K562 (cell line): ENCODE measurements around the gene PPP1R10. TPM values are rescaled to one million over a fixed set of nuclear protein-coding genes. Genes with fewer than 3 reads are reported as not detected.
A peak's percentile ranks its signal among the peaks of the same experiment; 100 is the strongest.

Source experiments
- CBFA2T3 ChIP-seq: fragments of 450-650 bp; IDR thresholded peaks from 2 replicates; pipeline ENCODE4 v1.6.1; 2017
- CBFB ChIP-seq: sonication (generic); formaldehyde crosslinking; IDR thresholded peaks from 2 replicates; pipeline ENCODE4 v1.4.0; 2020; ENCODE audit warnings: mild to moderate bottlenecking, missing genetic modification reagents
- CREM ChIP-seq: IDR thresholded peaks from 2 replicates; pipeline ENCODE4 v1.6.1; 2014; ENCODE audit warnings: antibody characterized with exemption, low read depth
- FOSL1 ChIP-seq: fragments of 200-800 bp; sonication (Bioruptor generic); conservative IDR thresholded peaks from 2 replicates; pipeline ENCODE4 v1.6.1; 2016; ENCODE audit warnings: missing genetic modification characterization, missing compliant biosample characterization
- FOXA3 ChIP-seq, 2 experiments: fragments of 450-650 bp in 1 of 2; sonication (generic) in 1 of 2; formaldehyde crosslinking; IDR thresholded peaks in 1 of 2; conservative IDR thresholded peaks in 1 of 2; 2 replicates each; pipeline versions ENCODE4 v1.4.0 to v1.8.0; 2020 to 2022; ENCODE audit warnings: mild to moderate bottlenecking in 2 of 2, missing genetic modification reagents in 1 of 2
- GATAD2A ChIP-seq: fragments of 450-650 bp; IDR thresholded peaks from 2 replicates; pipeline ENCODE4 v1.6.1; 2017
- HNRNPK ChIP-seq: fragments of 200-400 bp; formaldehyde crosslinking; IDR thresholded peaks from one replicate; pipeline ENCODE4 v1.6.1; 2018; ENCODE audit warnings: mild to moderate bottlenecking, low read depth, low read length; ENCODE audit not compliant: poor library complexity, severe bottlenecking
- LARP7 ChIP-seq: fragments of 450-650 bp; IDR thresholded peaks from 2 replicates; pipeline ENCODE4 v1.6.1; 2016
- MAZ ChIP-seq, 2 experiments: fragments of 450-650 bp in 1 of 2; sonication (generic) in 1 of 2; formaldehyde crosslinking; IDR thresholded peaks in 1 of 2; conservative IDR thresholded peaks in 1 of 2; 2 replicates each; pipeline versions ENCODE4 v1.4.0 to v1.5.0; 2020; ENCODE audit warnings: mild to moderate bottlenecking in 1 of 2, missing genetic modification reagents in 1 of 2
- MCM2 ChIP-seq: fragments of 450-650 bp; IDR thresholded peaks from 2 replicates; pipeline ENCODE4 v1.6.1; 2017; ENCODE audit warnings: low read depth, mild to moderate bottlenecking
- PCBP1 ChIP-seq: fragments of 200-400 bp; formaldehyde crosslinking; IDR thresholded peaks from 2 replicates; pipeline ENCODE4 v1.6.1; 2018; ENCODE audit warnings: mild to moderate bottlenecking, low read depth, low read length; ENCODE audit not compliant: poor library complexity, severe bottlenecking
- POLR2AphosphoS2 ChIP-seq: IDR thresholded peaks from 2 replicates; pipeline ENCODE4 v1.6.1; 2012; ENCODE audit warnings: low read length, improper control_type of control experiment
- SMARCE1 ChIP-seq: fragments of 450-650 bp; IDR thresholded peaks from 2 replicates; pipeline ENCODE4 v1.7.1; 2016; ENCODE audit warnings: mild to moderate bottlenecking
- SNIP1 ChIP-seq: fragments of 450-650 bp; IDR thresholded peaks from 2 replicates; pipeline ENCODE4 v1.7.1; 2017; ENCODE audit warnings: low read depth, mild to moderate bottlenecking
- TARDBP ChIP-seq: fragments of 450-650 bp; IDR thresholded peaks from 2 replicates; pipeline ENCODE4 v1.6.1; 2016
- TEAD4 ChIP-seq, 2 experiments: sonication (generic) in 1 of 2; formaldehyde crosslinking in 1 of 2; IDR thresholded peaks; 2 replicates each; pipeline versions ENCODE4 v1.6.1 to v1.8.0; 2012 to 2022; ENCODE audit warnings: borderline replicate concordance in 1 of 2, inconsistent platforms in 1 of 2, low read length in 1 of 2, mild to moderate bottlenecking in 1 of 2, missing genetic modification reagents in 1 of 2
- ZNF507 ChIP-seq: conservative IDR thresholded peaks from 2 replicates; pipeline ENCODE4 v1.6.1; 2017; ENCODE audit warnings: missing genetic modification characterization, missing compliant biosample characterization
- ZNF695 ChIP-seq: fragments of 450-650 bp; formaldehyde crosslinking; IDR thresholded peaks from 2 replicates; pipeline ENCODE4 v1.4.0; 2020; ENCODE audit warnings: mild to moderate bottlenecking, moderate library complexity
- polyA plus RNA-seq, 8 experiments: library from polyadenylated mRNA; depleted of rRNA in 4 of 8; stranded (reverse) in 5 of 8; unstranded in 3 of 8; fragments of >200 nt; fragmentation: Nextera tagmentation in 2 of 8; fragmentation: Illumina TruSeq in 1 of 8; extraction: Ambion mirVana in 2 of 8; extraction: Trizol in 1 of 8; gene quantifications; 2 replicates each; pipeline versions ENCODE4 v1.2.1 to v1.2.3, GENCODE V29; 2011 to 2014; ENCODE audit warnings: inconsistent platforms in 1 of 8, missing spikeins in 1 of 8
- total RNA-seq, 7 experiments: library from RNA; depleted of rRNA in 6 of 7; stranded (reverse); fragments of >200 nt in 6 of 7; fragmentation: Illumina TruSeq in 2 of 7; extraction: Trizol in 2 of 7; gene quantifications; 2 replicates each; pipeline versions ENCODE4 v1.2.1 to v1.2.3, GENCODE V29; 2011 to 2021; ENCODE audit warnings: low replicate concordance in 1 of 7
- TF ChIP-seq, protein P1 (sequence below), 2 experiments: fragments of 450-650 bp; conservative IDR thresholded peaks; 2 replicates each; pipeline ENCODE4 v1.6.1; 2017; ENCODE audit warnings: mild to moderate bottlenecking in 2 of 2, moderate library complexity in 2 of 2
- TF ChIP-seq, protein P2 (sequence below): fragments of 450-650 bp; IDR thresholded peaks from 2 replicates; pipeline ENCODE4 v1.6.1; 2016; ENCODE audit warnings: borderline replicate concordance
- TF ChIP-seq, protein P3 (sequence below): fragments of 450-650 bp; formaldehyde crosslinking; IDR thresholded peaks from 2 replicates; pipeline ENCODE4 v1.4.0; 2020; ENCODE audit warnings: mild to moderate bottlenecking, mixed read lengths
- TF ChIP-seq, protein P4 (sequence below): fragments of 250-450 bp; sonication (Bioruptor Pico); IDR thresholded peaks from 2 replicates; pipeline ENCODE4 v1.4.0; 2020; ENCODE audit warnings: mild to moderate bottlenecking, moderate library complexity

PPP1R10 gene
- total and polyA plus RNA-seq, 9 of the 15 experiments (the other 6 are each of a cell fraction or from before 2014, with no cell fraction given), result 14.1 to 65.5 (median 32.6) TPM

DNA sequence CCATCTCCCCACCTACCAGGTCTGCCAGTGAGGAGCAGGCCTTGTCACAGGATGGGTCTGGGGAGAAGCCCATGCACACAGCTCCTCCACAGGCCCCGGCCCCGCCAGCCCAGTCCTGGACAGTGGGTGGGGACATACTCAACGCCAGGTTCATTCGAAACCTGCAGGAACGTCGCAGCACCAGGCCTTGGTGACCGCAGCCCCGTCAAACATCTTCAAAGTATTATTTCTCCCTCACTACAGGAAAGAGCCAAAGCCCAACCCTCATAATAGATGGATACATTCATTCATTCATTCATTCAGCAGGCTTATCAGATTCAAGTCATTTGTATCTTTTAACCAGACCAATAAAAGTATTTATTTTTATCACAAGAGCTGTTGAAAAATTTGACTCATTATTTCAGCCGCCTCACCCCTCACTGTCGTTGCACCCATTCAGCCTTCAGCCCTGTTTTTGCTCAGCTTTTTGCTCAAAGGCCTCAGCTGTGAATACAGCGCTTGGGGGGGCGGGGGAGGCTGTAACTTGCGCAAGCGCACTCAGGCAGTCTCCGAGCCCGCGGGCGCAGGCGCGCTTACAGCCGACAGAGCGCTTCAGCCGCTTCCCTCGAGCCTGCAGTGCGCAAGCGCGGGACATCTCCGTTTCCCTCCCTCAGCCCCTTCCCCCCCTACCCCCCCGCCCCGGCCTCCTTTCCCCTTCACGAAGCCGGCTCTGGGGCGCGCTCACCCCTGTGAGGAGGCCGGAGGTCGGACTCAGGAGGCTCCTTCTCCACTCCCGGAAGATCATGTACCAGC lies 29.6 kb upstream of the PPP1R10 start, which contains the start of gene C6orf136 (continued):
- no peak for TF ChIP-seq ZNF695 (CRISPR knock-in tag)
- TF ChIP-seq, protein P1, sequence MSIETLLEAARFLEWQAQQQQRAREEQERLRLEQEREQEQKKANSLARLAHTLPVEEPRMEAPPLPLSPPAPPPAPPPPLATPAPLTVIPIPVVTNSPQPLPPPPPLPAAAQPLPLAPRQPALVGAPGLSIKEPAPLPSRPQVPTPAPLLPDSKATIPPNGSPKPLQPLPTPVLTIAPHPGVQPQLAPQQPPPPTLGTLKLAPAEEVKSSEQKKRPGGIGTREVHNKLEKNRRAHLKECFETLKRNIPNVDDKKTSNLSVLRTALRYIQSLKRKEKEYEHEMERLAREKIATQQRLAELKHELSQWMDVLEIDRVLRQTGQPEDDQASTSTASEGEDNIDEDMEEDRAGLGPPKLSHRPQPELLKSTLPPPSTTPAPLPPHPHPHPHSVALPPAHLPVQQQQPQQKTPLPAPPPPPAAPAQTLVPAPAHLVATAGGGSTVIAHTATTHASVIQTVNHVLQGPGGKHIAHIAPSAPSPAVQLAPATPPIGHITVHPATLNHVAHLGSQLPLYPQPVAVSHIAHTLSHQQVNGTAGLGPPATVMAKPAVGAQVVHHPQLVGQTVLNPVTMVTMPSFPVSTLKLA (conservative IDR thresholded peaks at IDR 0.05), result no peak
- TF ChIP-seq GATAD2A, result no peak
- no peak for TF ChIP-seq LARP7
- peak; percentile 69; the same call in 1 of the 2 replicates for TF ChIP-seq CBFB (CRISPR knock-in tag)
- peak; percentile 2 for TF ChIP-seq HNRNPK
- TF ChIP-seq ZNF507, result no peak
- no peak for TF ChIP-seq TEAD4 (IDR thresholded peaks at IDR 0.05; ENCODE audit: low read length)
- TF ChIP-seq TEAD4 (CRISPR knock-in tag; IDR thresholded peaks at IDR 0.05; ENCODE audit: borderline replicate concordance), result no peak
- TF ChIP-seq MAZ (CRISPR knock-in tag; conservative IDR thresholded peaks at IDR 0.05 in 1 of 2, IDR thresholded peaks at IDR 0.05 in 1 of 2), result no peak
- TF ChIP-seq, protein P2, sequence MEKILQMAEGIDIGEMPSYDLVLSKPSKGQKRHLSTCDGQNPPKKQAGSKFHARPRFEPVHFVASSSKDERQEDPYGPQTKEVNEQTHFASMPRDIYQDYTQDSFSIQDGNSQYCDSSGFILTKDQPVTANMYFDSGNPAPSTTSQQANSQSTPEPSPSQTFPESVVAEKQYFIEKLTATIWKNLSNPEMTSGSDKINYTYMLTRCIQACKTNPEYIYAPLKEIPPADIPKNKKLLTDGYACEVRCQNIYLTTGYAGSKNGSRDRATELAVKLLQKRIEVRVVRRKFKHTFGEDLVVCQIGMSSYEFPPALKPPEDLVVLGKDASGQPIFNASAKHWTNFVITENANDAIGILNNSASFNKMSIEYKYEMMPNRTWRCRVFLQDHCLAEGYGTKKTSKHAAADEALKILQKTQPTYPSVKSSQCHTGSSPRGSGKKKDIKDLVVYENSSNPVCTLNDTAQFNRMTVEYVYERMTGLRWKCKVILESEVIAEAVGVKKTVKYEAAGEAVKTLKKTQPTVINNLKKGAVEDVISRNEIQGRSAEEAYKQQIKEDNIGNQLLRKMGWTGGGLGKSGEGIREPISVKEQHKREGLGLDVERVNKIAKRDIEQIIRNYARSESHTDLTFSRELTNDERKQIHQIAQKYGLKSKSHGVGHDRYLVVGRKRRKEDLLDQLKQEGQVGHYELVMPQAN, result no peak
- TF ChIP-seq, protein P3, sequence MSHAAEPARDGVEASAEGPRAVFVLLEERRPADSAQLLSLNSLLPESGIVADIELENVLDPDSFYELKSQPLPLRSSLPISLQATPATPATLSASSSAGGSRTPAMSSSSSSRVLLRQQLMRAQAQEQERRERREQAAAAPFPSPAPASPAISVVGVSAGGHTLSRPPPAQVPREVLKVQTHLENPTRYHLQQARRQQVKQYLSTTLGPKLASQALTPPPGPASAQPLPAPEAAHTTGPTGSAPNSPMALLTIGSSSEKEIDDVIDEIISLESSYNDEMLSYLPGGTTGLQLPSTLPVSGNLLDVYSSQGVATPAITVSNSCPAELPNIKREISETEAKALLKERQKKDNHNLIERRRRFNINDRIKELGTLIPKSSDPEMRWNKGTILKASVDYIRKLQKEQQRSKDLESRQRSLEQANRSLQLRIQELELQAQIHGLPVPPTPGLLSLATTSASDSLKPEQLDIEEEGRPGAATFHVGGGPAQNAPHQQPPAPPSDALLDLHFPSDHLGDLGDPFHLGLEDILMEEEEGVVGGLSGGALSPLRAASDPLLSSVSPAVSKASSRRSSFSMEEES (CRISPR knock-in tag), result 0 out of 2 replicates have a peak, but pooled peaks have one; percentile 2
- 0 out of 2 replicates have a peak, but pooled peaks have one; percentile 19 for TF ChIP-seq CREM
- 0 out of 2 replicates have a peak, but pooled peaks have one; percentile 6 for TF ChIP-seq FOSL1 (tag)
- TF ChIP-seq SNIP1, result no peak
- no peak for TF ChIP-seq TARDBP
- no peak for TF ChIP-seq SMARCE1
- no peak for TF ChIP-seq POLR2AphosphoS2
- TF ChIP-seq MCM2, result no peak
- peak; percentile 82 for TF ChIP-seq PCBP1
- 0 out of 4 replicates have a peak, but pooled peaks of 1 of the 2 experiments have one; percentile 33 for TF ChIP-seq FOXA3 (CRISPR knock-in tag; conservative IDR thresholded peaks at IDR 0.05 in 1 of 2, IDR thresholded peaks at IDR 0.05 in 1 of 2)
- no peak for TF ChIP-seq CBFA2T3
- TF ChIP-seq, protein P4, sequence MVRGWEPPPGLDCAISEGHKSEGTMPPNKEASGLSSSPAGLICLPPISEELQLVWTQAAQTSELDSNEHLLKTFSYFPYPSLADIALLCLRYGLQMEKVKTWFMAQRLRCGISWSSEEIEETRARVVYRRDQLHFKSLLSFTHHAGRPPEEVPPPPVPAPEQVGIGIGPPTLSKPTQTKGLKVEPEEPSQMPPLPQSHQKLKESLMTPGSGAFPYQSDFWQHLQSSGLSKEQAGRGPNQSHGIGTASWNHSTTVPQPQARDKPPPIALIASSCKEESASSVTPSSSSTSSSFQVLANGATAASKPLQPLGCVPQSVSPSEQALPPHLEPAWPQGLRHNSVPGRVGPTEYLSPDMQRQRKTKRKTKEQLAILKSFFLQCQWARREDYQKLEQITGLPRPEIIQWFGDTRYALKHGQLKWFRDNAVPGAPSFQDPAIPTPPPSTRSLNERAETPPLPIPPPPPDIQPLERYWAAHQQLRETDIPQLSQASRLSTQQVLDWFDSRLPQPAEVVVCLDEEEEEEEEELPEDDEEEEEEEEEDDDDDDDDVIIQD (CRISPR knock-in tag), result no peak
